HL-60 (cell line): ENCODE measurements around the gene VTN.

Experiments
- CTCF ChIP-seq: IDR thresholded peaks from one replicate; pipeline ENCODE4 v1.5.1; 2011; ENCODE audit warnings: low read length, control low read depth, inconsistent platforms; ENCODE audit not compliant: insufficient read depth
- GABPA ChIP-seq: IDR thresholded peaks from 2 replicates; pipeline ENCODE4 v1.6.1; 2012; ENCODE audit warnings: low read depth
- POLR2AphosphoS5 ChIP-seq: IDR thresholded peaks from 2 replicates; pipeline ENCODE4 v1.6.1; 2012; ENCODE audit warnings: low read depth
- REST ChIP-seq: IDR thresholded peaks from 2 replicates; pipeline ENCODE4 v1.6.1; 2012; ENCODE audit warnings: low read depth; ENCODE audit not compliant: insufficient replicate concordance

DNA sequence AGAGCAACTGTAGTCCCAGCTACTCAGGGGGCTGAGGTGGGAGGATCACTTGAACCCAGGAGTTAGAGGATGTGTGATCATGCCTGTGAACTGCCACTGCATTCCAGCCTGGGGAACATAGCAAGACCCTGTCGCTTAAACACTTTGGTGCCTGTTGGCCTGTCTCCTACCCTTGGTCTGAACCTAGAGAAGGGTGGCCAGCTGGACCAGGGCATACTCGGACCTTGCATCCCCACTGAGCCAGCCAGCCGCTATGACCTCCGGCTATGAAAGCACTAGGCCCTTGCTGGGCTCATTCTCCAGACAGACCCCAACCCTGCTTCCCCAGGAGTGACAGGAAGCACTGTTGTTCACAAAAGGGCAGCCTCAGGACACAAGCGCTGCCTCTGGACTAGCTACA, 39.4 kb downstream of the VTN start:
- TF ChIP-seq CTCF (no peak), REST (no peak), POLR2AphosphoS5 (no peak), GABPA (no peak)
